Gastrocnemius medialis (tissue), 4 donors: Measurements from ENCODE around the gene OGFOD2.

Experiments
- CTCF ChIP-seq, 5 experiments: fragments of 450-650 bp in 3 of 5; fragments of 200-600 bp in 2 of 5; sonication (generic) in 2 of 5; IDR thresholded peaks in 4 of 5; conservative IDR thresholded peaks in 1 of 5; 1 replicate in 4 of 5; 2 replicates in 1 of 5; pipeline ENCODE4 v1.5.1; 2016 to 2019; ENCODE audit warnings: antibody characterized with exemption in 5 of 5, mild to moderate bottlenecking in 3 of 5, moderate library complexity in 3 of 5
- POLR2A ChIP-seq, 2 donors: fragments of 450-650 bp; IDR thresholded peaks; one replicate each; pipeline ENCODE4 v1.6.1; 2017; ENCODE audit warnings: antibody characterized with exemption in 2 of 2, mild to moderate bottlenecking in 2 of 2, moderate library complexity in 2 of 2

DNA sequence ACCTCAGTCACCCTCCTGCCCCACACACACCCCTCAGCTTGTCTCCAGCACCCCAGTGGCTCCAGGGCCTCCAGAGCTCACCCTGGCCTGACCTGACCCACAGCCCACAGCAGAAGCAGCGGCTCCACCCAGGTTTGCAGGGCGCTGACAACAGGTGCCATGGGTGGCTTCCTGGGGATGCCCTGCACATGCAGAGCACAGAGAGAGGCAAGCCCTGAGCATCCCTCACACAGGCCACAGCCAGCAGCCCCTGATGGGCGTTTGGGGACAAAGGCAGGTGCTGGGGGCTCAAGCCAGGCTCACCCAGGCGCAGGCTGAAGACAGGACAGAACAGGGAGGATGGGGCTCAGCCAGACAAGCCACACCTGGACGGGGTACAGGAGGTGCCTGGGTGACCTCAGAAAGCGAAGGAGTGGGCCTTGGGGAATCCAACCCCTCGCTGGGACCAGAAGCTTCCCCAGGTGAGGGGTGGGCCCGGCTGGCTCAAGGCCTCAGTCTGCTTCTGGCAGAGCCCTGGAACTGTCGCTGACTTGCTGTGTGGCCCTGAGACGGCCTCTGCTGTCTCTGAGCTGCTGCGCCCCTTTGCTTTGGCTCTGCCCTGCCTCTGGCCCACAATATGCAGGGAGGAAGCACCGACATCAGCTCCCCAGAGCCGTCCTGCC, 16.0 kb downstream of the OGFOD2 start:
- TF ChIP-seq POLR2A (IDR thresholded peaks at IDR 0.05) (no peak), CTCF (IDR thresholded peaks at IDR 0.05 in 4 of 5, conservative IDR thresholded peaks at IDR 0.05 in 1 of 5) (no peak)
